ENCODE data around the gene RGS10. TPM values are rescaled to one million over a fixed set of nuclear protein-coding genes. Genes with fewer than 3 reads are reported as not detected.

Gene RGS10
- total RNA-seq, 1 experiment from 2014 or later = 10.6 TPM

DNA sequence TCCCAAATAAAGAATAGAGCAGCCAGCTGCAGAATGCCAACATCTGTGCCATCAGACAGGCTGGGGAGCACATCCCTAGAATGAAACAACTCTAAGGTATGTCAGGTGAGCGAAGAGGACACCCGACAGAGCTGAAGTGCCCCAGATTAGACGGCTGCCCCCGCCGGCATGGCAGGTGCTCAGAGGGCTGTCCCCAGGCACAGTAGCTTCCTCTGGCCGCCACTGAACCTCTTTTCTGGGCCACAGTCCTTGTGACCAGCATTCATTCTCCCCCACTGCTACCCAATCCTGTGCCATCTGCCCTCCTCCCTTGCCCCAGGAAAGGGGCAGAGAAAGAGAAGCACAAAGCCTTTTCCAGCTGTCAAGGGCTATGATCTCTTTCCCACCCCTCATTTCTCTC is 41.7 kb downstream of the RGS10 start:
- Histone ChIP-seq H4K20me1 (ENCODE audit: control insufficient read depth, insufficient read depth, insufficient read length) (no peaks in the 10 kb centered on the region), H2AFZ (ENCODE audit: low read length) (no peak overlapping the region), H3T11ph (ENCODE audit: low read length) (no peak overlapping the region), H3K14ac (ENCODE audit: insufficient read depth, low read length) (no peak overlapping the region), H2BK15ac (ENCODE audit: low read depth, low read length) (no peak overlapping the region), H2AK5ac (ENCODE audit: insufficient read length, low read length) (no peak overlapping the region), H3K4ac (ENCODE audit: low read depth, low read length) (no peak overlapping the region), H3K79me2 (ENCODE audit: insufficient read depth, low read length) (no peaks in the 10 kb centered on the region), H3K9ac (ENCODE audit: extremely low read depth, insufficient read length, low read length) (no peak overlapping the region), H3K9me3 (ENCODE audit: control insufficient read depth, low read depth, low read length) (no peaks in the 10 kb centered on the region), H2BK120ac (ENCODE audit: low read depth, low read length, poor library complexity, severe bottlenecking) (no peak overlapping the region), H3K79me1 (ENCODE audit: insufficient read depth, low read depth, low read length, poor library complexity, severe bottlenecking) (no peaks in the 10 kb centered on the region), H2BK5ac (ENCODE audit: insufficient read length, low read length) (no peak overlapping the region), H3K4me1 (ENCODE audit: insufficient read depth, low read length) (no peaks in the 10 kb centered on the region), H3K23ac (ENCODE audit: insufficient read length, low read depth, low read length) (no peak overlapping the region), H4K5ac (ENCODE audit: insufficient read length, low read depth, low read length) (no peak overlapping the region), H3K4me2 (ENCODE audit: insufficient read depth, insufficient read length, low read length) (no peak overlapping the region), H3K18ac (ENCODE audit: insufficient read length, low read depth, low read length) (no peak overlapping the region), H2BK20ac (ENCODE audit: low read depth, low read length, poor library complexity, severe bottlenecking) (no peak overlapping the region), H3K27me3 (ENCODE audit: insufficient read depth, low read length) (no peaks in the 10 kb centered on the region), H3K27ac (ENCODE audit: insufficient read length, low read depth, low read length) (no peak overlapping the region), H3K23me2 (ENCODE audit: insufficient read length, low read depth, low read length, poor library complexity, severe bottlenecking) (no peaks in the 10 kb centered on the region), H3K56ac (ENCODE audit: insufficient read length, low read depth, low read length) (no peak overlapping the region), H2BK12ac (ENCODE audit: insufficient read length, low read depth, low read length) (no peak overlapping the region), H4K8ac (replicated peaks; ENCODE audit: insufficient read length, low read depth, low read length) (no peak overlapping the region), H4K91ac (ENCODE audit: insufficient read length, low read depth, low read length) (no peak overlapping the region)
- Mint-ChIP-seq H3K4me1 (peaks cover 6 to 20% of the 10 kb centered on the region in 2 experiments), H3K27me3 (ENCODE audit: low read depth) (peaks cover 14% of the 10 kb centered on the region), H3K9me3 (no peaks in the 10 kb centered on the region), H3K36me3 (ENCODE audit: insufficient read depth in 1 of 3, low read depth in 3 of 3) (no peaks in the 10 kb centered on the region; a peak in 1 of 7 replicates), H3K4me3 (no peak overlapping the region), H3K27ac (no peak overlapping the region)
- WGBS (ENCODE audit: extremely low coverage, insufficient read length, low lambda C conversion rate) = no CpG with 5 or more reads among the region's 6 CpGs
- TF ChIP-seq, protein P1, sequence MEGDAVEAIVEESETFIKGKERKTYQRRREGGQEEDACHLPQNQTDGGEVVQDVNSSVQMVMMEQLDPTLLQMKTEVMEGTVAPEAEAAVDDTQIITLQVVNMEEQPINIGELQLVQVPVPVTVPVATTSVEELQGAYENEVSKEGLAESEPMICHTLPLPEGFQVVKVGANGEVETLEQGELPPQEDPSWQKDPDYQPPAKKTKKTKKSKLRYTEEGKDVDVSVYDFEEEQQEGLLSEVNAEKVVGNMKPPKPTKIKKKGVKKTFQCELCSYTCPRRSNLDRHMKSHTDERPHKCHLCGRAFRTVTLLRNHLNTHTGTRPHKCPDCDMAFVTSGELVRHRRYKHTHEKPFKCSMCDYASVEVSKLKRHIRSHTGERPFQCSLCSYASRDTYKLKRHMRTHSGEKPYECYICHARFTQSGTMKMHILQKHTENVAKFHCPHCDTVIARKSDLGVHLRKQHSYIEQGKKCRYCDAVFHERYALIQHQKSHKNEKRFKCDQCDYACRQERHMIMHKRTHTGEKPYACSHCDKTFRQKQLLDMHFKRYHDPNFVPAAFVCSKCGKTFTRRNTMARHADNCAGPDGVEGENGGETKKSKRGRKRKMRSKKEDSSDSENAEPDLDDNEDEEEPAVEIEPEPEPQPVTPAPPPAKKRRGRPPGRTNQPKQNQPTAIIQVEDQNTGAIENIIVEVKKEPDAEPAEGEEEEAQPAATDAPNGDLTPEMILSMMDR (conservative IDR thresholded peaks at IDR 0.05) = no peak
- no peak for DNase-seq
